Activated CD4-positive, CD25-positive, alpha-beta regulatory T cell treated with anti-CD3 and anti-CD28 coated beads, Interleukin-2, amount 50 U/mL, for 16 hours (primary cell): ENCODE data around the gene STK24.
"Not testable (repeated sequence)": the region's sequence is repeated elsewhere in the genome, so short reads cannot be mapped to it uniquely, and the experiment has no call there.

Source experiments
- DNase-seq: peaks from one replicate; pipeline ENCODE4 v3.0.0-alpha.2; 2020; ENCODE audit warnings: low read depth, low spot score

STK24 gene

GRCh38 chr13:98576963-98577835, at the start of gene STK24:
Gene STK24, minus strand, starts transcription at chr13:98577107. Its CDS starts 321 bp downstream, at chr13:98576786.
- DNase-seq = no peak

DNA sequence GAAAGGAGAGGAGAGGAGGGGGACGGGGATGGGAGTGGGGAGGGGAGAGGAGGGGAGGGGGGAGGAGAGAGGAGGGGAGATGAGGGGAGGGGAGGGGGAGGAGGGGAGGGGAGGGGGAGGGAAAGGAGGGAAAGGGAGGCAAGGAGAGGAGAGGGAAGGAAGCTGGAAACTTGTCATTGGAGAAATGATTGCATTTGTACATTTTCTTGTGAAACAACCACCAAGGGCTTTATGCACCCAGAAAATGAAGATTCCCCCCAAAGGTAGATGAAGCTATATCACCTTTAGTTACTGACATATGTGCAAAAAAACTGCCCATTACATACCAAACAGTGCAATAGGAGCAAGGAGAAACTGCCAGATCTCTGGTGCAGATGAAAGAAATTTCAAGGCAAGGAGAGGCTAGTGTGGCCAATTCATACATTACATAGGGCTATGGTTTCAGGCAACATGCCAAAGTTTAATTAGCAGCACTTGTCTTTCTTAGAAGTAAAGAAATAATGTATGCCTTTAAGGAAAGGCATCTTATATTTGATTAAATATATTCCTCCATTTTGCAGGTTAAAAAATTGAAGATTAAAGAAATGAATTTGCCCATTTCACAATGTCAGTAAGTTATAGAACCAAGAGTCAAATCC, 49.5 kb upstream of the STK24 start:
- DNase-seq = no peak

GRCh38 chr13:98624589-98624988, 47.7 kb upstream of the STK24 start:
- not testable (repeated sequence) for DNase-seq

- DNase-seq = no peak
These were observed 46.0 kb upstream of the STK24 start for GRCh38 chr13:98622931-98623331.

DNA sequence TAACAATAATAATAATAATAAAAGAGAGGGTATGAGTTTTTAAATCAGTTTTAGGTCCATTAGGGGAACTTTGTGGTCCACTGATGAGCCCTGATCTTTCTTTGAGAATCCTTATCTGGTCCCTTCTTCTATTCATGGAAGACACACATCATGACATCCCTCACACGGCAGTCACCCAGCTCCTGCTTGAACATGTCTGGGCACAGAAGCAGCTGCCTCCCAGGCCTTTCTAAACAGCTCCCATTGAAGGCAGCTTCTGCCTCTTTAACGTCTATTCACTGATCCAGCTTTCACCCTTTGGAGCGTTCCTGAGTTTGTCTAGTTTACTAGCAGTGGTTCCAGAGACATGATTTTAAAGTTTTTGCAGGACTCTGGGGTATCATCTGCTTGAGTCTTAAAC, 42.6 kb upstream of the STK24 start:
- DNase-seq = no peak

DNA sequence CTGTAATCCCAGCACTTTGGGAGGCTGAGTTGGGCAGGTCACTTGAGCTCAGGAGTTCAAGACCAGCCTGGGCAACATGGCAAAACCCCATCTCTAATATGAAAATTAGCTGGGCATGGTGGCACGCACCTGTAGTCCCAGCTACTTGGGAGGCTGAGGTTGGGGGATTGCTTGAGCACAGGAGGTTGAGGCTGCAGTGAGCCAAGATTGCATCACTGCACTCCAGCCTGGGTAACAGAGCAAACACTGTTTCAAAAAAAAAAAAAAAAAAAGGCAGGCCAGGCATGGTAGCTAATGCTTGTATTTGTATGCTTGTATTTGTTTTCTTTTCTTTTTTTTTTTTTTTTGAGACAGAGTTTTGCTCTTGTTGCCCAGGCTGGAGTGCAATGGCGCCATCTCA, 38.7 kb upstream of the STK24 start:
- DNase-seq = not testable (repeated sequence)

GRCh38 chr13:98613591-98613990, 36.7 kb upstream of the STK24 start:
- no peak for DNase-seq

DNA sequence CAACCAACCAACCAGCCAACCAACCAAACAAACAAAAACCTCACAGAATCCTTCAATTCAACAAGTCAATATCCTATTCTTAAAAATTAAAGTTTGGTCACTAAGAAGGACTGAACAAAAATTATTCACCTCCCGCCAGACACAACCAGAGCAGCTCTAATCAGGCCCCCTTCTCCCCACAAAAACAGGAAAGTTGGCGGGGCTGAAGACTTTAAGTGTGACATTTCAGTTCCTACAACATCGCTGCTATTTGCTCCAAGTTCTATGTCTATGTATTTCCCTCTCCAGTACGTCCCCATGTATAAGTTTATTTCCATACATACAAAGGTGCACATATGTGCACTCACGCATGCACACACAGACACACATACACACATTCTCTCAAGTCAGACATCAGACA, 32.8 kb upstream of the STK24 start:
- DNase-seq = no peak

DNA sequence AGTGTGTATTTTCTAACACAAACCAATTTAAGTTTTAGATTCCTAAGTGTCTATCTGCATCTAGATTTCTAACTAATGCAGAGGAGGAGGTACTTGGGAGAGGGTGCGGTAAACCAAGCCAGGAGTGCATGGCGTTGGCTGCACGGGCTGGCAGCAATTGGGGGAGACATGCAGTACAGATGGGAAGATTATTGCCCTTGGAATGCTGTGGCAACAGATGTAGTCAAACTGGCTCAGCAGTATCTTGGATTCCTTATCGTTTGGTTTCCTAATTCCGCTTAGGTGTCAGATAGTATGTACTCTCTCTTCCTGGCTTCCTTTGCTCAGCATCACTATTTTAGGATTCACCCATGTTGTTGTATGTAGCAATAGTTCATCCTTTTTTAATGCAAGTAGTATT, 29.4 kb upstream of the STK24 start:
- DNase-seq = no peak

- no peak for DNase-seq
These were observed 22.8 kb upstream of the STK24 start for GRCh38 chr13:98599502-98600328.

DNA sequence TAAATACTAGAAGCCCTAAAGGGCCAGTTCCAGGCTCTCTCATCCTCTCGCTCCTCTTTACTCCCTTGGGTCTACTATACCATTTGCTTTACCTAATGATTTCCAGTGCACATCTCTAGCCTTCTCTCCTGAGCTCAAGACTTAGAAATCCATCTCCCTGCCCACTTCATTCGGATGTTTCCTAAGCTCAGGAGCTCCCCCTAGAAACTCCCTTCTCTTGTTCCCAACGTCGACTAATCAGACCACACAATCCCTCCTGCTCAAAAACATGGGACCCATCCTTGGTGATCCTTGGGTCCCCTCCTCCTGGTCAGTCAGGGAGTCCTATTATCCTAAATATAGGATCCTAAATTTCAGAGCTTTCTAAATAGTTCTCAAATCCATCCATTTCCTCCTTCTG, 21.1 kb upstream of the STK24 start:
- DNase-seq = no peak

DNA sequence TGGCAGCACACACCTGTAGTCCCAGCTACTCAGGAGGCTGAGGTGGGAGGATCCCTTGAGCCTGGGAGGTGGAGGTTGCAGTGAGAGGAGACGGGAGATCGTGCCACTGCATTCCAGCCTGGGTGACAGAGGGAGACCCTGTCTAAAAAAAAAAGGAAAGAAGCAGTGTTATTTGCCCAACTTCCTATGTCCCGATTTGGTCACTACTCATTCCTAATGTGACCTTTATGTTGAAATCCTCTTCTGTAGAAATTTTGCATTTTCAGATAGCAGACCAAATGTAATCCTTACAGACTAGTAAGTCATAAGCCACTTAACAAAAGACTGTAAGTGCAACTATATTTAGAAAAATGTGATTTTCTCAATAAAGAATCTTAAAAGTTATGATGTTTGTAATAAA, 18.2 kb upstream of the STK24 start:
- no peak for DNase-seq

DNA sequence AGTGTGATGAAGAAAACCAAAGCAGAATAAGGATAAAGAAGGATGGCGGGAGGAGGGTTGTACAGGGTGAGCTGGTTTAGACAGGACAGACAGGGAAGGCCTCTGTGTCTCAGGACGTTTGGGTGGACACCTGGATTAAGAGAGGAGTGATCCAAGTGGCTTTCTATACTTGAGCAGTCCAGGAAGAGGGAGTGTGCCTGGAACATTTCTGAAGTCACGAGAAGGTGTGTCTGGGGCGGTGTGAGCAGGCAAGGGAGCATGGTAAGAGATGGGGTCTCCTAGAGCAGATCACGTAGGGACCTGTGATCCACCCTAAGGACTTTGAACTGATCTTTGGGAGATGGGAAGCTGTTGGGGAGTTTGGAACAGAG, 15.4 kb upstream of the STK24 start:
- no peak for DNase-seq

DNA sequence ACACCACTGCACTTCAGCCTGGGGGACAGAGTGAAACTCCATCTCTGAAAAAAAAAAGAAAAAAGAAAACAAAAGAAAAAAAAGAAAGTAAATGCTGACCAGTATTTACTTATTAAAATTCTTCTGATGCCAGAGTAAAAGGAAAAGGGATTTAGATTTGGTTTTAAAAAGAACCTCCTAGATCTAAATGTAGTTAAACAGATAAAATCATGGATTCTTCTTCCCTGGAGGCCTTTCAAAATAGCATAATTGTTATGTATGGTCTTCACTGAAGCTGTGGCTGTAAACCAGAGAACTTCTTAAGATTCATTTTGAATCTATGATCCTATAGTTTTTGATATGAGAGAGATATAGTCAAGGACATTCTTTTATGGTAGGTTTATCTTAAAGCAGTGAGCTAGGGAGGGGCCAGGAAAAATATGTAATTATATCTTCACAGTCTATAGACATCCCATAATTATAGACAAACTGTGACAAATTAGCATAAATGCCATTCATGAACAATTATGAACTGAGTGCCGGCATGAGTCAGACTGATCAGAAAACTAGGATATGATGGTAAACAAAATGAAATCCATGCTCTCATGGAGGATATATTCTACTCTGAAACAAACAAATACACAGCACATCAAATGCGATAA, 14.9 kb upstream of the STK24 start:
- DNase-seq = no peak

GRCh38 chr13:98590471-98590870, 13.6 kb upstream of the STK24 start:
- not testable (repeated sequence) for DNase-seq

DNA sequence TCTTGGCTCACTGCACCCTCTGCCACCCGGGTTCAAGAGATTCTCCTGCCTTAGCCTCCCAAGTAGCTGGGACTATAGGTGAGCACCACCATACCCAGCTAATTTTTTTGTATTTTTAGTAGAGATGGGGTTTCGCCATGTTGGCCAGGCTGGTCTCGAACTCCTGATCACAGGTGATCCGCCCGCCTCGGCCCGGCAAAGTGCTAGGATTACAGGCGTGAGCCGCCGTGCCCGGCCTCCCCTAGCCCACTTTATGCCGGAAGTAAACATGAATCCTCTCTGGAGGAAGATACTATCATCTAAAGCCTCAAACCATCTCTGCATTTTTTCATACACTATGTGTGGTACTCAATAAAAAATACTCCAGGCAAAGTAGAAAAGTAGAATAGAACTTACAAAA, 12.6 kb upstream of the STK24 start:
- not testable (repeated sequence) for DNase-seq

GRCh38 chr13:98586400-98587345, 9.8 kb upstream of the STK24 start:
- DNase-seq = no peak

- no peak for DNase-seq
These were observed 9.0 kb upstream of the STK24 start for GRCh38 chr13:98585946-98586345.

GRCh38 chr13:98585398-98585754, 8.5 kb upstream of the STK24 start:
- DNase-seq = no peak

DNA sequence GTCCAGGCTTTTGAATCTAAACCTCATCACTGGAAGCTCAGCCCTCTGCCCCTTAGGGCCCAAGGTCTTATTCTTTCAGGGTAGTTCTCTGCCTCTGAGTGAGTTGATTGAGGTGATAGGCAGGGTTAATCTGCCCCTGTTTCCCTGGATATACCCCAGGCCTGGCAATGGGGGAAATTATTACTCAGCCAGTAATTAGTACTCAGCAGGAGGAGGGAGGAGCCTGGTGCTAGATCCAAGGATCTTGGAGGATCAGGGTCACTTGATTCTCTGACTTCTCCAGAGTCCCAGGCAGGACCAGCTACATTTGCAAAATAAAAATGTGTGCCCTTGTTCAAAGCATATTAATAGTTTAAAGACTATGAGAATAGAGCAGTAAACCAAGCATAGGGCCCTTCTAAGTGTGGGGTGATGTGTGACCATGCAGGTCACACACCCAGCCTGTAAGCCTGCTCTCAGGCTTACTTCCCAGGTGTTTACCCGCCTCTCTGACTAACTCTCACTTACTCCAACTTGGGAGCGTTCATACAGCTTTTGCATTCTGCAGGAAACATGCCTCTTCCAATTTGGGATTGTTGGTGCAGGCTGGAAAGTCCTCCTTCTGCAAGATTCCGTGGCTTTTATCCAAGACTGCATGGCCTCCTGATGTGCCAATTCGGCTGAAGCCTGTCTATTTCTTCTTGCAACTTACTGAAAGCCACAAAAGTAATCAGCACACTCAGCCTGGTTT, 7.9 kb upstream of the STK24 start:
- no peak for DNase-seq
